Posterior cingulate gyrus (tissue), 11 donors: ENCODE measurements around the gene CES5A.
"Not testable (repeated sequence)": the region's sequence is repeated elsewhere in the genome, so short reads cannot be mapped to it uniquely, and the experiment has no call there.

Experiments used
- DNase-seq, 10 donors: peaks; one replicate each; pipeline versions ENCODE4 v3.0.0 to v3.0.0-alpha.2; 2020 to 2021; ENCODE audit warnings: mixed read lengths in 3 of 10
- intact Hi-C: fragments of 100-400 bp; cut with DNase I; formaldehyde crosslinking; loops from one replicate; pipeline ENCODE4 v1.15.1; 2023

The CES5A gene

GRCh38 chr16:55875273-55875672 is at the start of gene CES5A:
CES5A (minus strand) TSS chr16:55875373; CDS start chr16:55875221, 152 bp downstream.
- intact Hi-C loops = no loop called here
- no peak for DNase-seq

- intact Hi-C loops = no loop called here
Observed at GRCh38 chr16:55922662-55923061, 47.5 kb upstream of the CES5A start.

GRCh38 chr16:55917373-55918160 is 42.4 kb upstream of the CES5A start:
- intact Hi-C loops = no loop called here
- DNase-seq = no peak

More at GRCh38 chr16:55922662-55923061, 47.5 kb upstream of the CES5A start:
- no peak for DNase-seq

GRCh38 chr16:55915096-55915827 is 40.1 kb upstream of the CES5A start:
- peak in 1 of 10 donors; percentile 21 for DNase-seq
- intact Hi-C loops = no loop called here

GRCh38 chr16:55914383-55914782 is 39.2 kb upstream of the CES5A start:
- no peak for DNase-seq
- intact Hi-C loops = no loop called here

- peak in 3 of 10 donors; percentile 37 to 86 (median 85) for DNase-seq
- intact Hi-C loops = no loop called here
Observed at GRCh38 chr16:55913716-55914115, 38.5 kb upstream of the CES5A start.

GRCh38 chr16:55913121-55913520 is 37.9 kb upstream of the CES5A start:
- intact Hi-C loops, DNase-seq: not testable (repeated sequence)

- intact Hi-C loops = no loop called here
- peak; percentile 22 to 96 (median 75) for DNase-seq
Observed at GRCh38 chr16:55912022-55912421, 36.8 kb upstream of the CES5A start.

GRCh38 chr16:55911616-55912015 is 36.4 kb upstream of the CES5A start:
- intact Hi-C loops = no loop called here
- no peak for DNase-seq

- DNase-seq = no peak
- intact Hi-C loops = no loop called here
Observed at GRCh38 chr16:55909876-55910275, 34.7 kb upstream of the CES5A start.

- intact Hi-C loops = no loop called here
Observed at GRCh38 chr16:55908641-55909040, 33.5 kb upstream of the CES5A start.

GRCh38 chr16:55907661-55908060 is 32.5 kb upstream of the CES5A start:
- DNase-seq = no peak
- intact Hi-C loops = no loop called here

More at GRCh38 chr16:55908641-55909040, 33.5 kb upstream of the CES5A start:
- DNase-seq = no peak

- intact Hi-C loops = no loop called here
- DNase-seq = no peak
Observed at GRCh38 chr16:55906123-55906522, 30.9 kb upstream of the CES5A start.

GRCh38 chr16:55905651-55906050 is 30.5 kb upstream of the CES5A start:
- intact Hi-C loops = no loop called here
- DNase-seq = no peak

GRCh38 chr16:55901566-55902217 is 26.5 kb upstream of the CES5A start:
- DNase-seq = no peak
- intact Hi-C loops = no loop called here

GRCh38 chr16:55900616-55901393 is 25.6 kb upstream of the CES5A start:
- DNase-seq = no peak
- intact Hi-C loops = no loop called here

- intact Hi-C loops = no loop called here
- DNase-seq = no peak
Observed at GRCh38 chr16:55899857-55900256, 24.7 kb upstream of the CES5A start.

- DNase-seq = no peak
- intact Hi-C loops = no loop called here
Observed at GRCh38 chr16:55898592-55898991, 23.4 kb upstream of the CES5A start.

- intact Hi-C loops = no loop called here
Observed at GRCh38 chr16:55892821-55893220, 17.6 kb upstream of the CES5A start.

GRCh38 chr16:55889518-55889917 is 14.3 kb upstream of the CES5A start:
- intact Hi-C loops = no loop called here
- no peak for DNase-seq

More at GRCh38 chr16:55892821-55893220, 17.6 kb upstream of the CES5A start:
- no peak for DNase-seq
